OCI-LY1 (cell line): ENCODE results near the gene SLC43A3.

Source experiments
- H2AFZ ChIP-seq: fragments of 200-600 bp; sonication (generic), shearing (Covaris generic); 2 replicates; pipeline ENCODE4 v1.6.0; 2014; ENCODE audit warnings: antibody characterized with exemption, mild to moderate bottlenecking, low read length
- H3F3A ChIP-seq: fragments of 200-600 bp; sonication (generic), shearing (Covaris generic); 2 replicates; pipeline ENCODE4 v1.6.0; 2014; ENCODE audit warnings: mild to moderate bottlenecking, antibody characterized with exemption, low read length, moderate library complexity; ENCODE audit not compliant: insufficient read depth
- H3K27ac ChIP-seq: fragments of 200-600 bp; sonication (generic); 2 replicates; pipeline ENCODE4 v1.5.1; 2014; ENCODE audit warnings: low read length, mixed run types, mild to moderate bottlenecking, low read depth; ENCODE audit not compliant: poor library complexity, severe bottlenecking
- H3K27me3 ChIP-seq: fragments of 200-600 bp; sonication (generic); 2 replicates; pipeline ENCODE4 v1.6.0; 2014; ENCODE audit warnings: antibody characterized with exemption, mild to moderate bottlenecking, low read length, moderate library complexity; ENCODE audit not compliant: insufficient read depth
- H3K36me3 ChIP-seq: fragments of 200-600 bp; sonication (generic); 2 replicates; pipeline ENCODE4 v1.6.1; 2014; ENCODE audit warnings: mild to moderate bottlenecking, antibody characterized with exemption, low read length, moderate library complexity, mixed read lengths; ENCODE audit not compliant: insufficient read depth
- H3K4me1 ChIP-seq: fragments of 200-600 bp; sonication (generic); 2 replicates; pipeline ENCODE4 v1.5.1; 2014; ENCODE audit warnings: mild to moderate bottlenecking, low read length, moderate library complexity; ENCODE audit not compliant: insufficient read depth, severe bottlenecking
- H3K4me2 ChIP-seq: fragments of 200-600 bp; sonication (generic), shearing (Covaris generic); 2 replicates; pipeline ENCODE4 v1.6.1; 2014; ENCODE audit warnings: low read length
- H3K4me3 ChIP-seq: fragments of 200-600 bp; sonication (generic); 2 replicates; pipeline ENCODE4 v1.5.1; 2014; ENCODE audit warnings: low read length, low read depth, mild to moderate bottlenecking, mixed read lengths; ENCODE audit not compliant: poor library complexity, severe bottlenecking
- H3K79me2 ChIP-seq: fragments of 200-600 bp; shearing (Covaris generic); 2 replicates; pipeline ENCODE4 v1.6.1; 2016; ENCODE audit warnings: mixed run types, low read length, mixed read lengths; ENCODE audit not compliant: insufficient read depth
- H3K9ac ChIP-seq: fragments of 200-600 bp; sonication (generic), shearing (Covaris generic); 2 replicates; pipeline ENCODE4 v1.6.1; 2014; ENCODE audit warnings: mild to moderate bottlenecking, low read length, mixed read lengths
- H3K9me2 ChIP-seq: fragments of 200-600 bp; sonication (generic), shearing (Covaris generic); 2 replicates; pipeline ENCODE4 v1.6.1; 2014; ENCODE audit warnings: low read depth, mild to moderate bottlenecking, low read length, mixed read lengths
- H3K9me3 ChIP-seq: fragments of 200-600 bp; shearing (Covaris generic); 2 replicates; pipeline ENCODE4 v1.6.1; 2014; ENCODE audit warnings: low read length, mixed read lengths
- H4K20me1 ChIP-seq: fragments of 200-600 bp; sonication (generic), shearing (Covaris generic); 2 replicates; pipeline ENCODE4 v1.6.0; 2016; ENCODE audit warnings: mild to moderate bottlenecking, low read length; ENCODE audit not compliant: insufficient read depth
- EZH2 ChIP-seq: fragments of 200-600 bp; sonication (generic), shearing (Covaris generic); IDR thresholded peaks from 2 replicates; pipeline ENCODE4 v1.8.0; 2017; ENCODE audit warnings: borderline replicate concordance, mixed run types, mild to moderate bottlenecking, antibody characterized with exemption, low read length, moderate library complexity, mixed read lengths
- TF ChIP-seq, protein P1 (sequence below): fragments of 200-600 bp; sonication (generic), shearing (Covaris generic); IDR thresholded peaks from 2 replicates; pipeline ENCODE4 v1.5.1; 2017; ENCODE audit warnings: mild to moderate bottlenecking, antibody characterized with exemption, low read length, moderate library complexity, mixed read lengths

Gene SLC43A3

DNA sequence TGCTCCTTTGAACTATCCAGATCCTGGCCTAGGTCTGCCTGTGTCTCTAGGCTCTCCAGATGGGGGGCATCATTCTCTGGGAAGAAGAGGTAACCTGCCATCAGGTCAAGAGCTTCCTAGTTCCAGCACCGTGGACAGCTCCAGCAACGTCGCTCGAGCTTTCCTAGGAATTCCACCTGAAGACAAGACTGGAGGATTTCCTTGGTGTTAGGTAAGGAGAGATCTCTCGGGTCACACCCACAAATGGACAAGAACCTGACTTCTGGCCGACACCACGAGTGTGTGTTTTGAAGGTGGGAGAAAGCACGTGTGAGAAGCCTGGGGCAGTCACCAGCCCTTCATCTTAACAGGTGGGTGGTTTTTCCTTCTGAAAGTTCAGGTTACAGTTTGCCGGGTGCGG lies 47.2 kb downstream of the SLC43A3 start:
- no peaks in the 10 kb centered on the region for H3K36me3 ChIP-seq
- H4K20me1 ChIP-seq: no peaks in the 10 kb centered on the region
- H3K4me3 ChIP-seq: no peak overlapping the region
- H3F3A ChIP-seq: no peaks in the 10 kb centered on the region
- H3K4me1 ChIP-seq: no peaks in the 10 kb centered on the region
- no peak overlapping the region for H3K4me2 ChIP-seq
- H3K9me2 ChIP-seq: no peaks in the 10 kb centered on the region
- TF ChIP-seq, protein P1, sequence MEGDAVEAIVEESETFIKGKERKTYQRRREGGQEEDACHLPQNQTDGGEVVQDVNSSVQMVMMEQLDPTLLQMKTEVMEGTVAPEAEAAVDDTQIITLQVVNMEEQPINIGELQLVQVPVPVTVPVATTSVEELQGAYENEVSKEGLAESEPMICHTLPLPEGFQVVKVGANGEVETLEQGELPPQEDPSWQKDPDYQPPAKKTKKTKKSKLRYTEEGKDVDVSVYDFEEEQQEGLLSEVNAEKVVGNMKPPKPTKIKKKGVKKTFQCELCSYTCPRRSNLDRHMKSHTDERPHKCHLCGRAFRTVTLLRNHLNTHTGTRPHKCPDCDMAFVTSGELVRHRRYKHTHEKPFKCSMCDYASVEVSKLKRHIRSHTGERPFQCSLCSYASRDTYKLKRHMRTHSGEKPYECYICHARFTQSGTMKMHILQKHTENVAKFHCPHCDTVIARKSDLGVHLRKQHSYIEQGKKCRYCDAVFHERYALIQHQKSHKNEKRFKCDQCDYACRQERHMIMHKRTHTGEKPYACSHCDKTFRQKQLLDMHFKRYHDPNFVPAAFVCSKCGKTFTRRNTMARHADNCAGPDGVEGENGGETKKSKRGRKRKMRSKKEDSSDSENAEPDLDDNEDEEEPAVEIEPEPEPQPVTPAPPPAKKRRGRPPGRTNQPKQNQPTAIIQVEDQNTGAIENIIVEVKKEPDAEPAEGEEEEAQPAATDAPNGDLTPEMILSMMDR: no peak
- no peak for TF ChIP-seq EZH2
- no peak overlapping the region for H3K9ac ChIP-seq
- H3K27ac ChIP-seq: no peak overlapping the region
- no peaks in the 10 kb centered on the region for H3K79me2 ChIP-seq
- H3K9me3 ChIP-seq: no peaks in the 10 kb centered on the region
- H3K27me3 ChIP-seq: peaks cover 4% of the 10 kb centered on the region; the same call in 1 of the 2 replicates
- no peak overlapping the region for H2AFZ ChIP-seq

DNA sequence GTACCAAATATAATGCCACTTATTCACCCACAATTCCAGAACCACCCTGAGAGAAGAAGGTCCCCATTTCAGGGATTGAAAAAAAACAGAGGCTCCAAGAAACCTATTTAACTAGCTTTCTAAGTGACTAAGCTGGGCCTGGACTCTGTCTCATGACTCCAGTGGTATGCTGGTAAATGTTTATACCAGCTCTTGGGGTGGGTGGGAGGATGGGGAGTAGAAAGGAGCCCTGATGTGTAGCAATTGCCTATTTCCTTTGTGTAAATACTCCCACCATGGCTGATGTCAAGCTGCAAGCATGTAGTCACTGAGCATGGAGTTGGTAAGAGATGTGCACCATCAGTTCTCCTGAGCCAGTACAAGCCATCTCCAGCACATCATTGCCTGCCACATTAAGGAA lies 48.7 kb downstream of the SLC43A3 start:
- Histone ChIP-seq H3F3A (no peaks in the 10 kb centered on the region), H4K20me1 (no peaks in the 10 kb centered on the region), H2AFZ (no peak overlapping the region), H3K27ac (no peak overlapping the region), H3K4me2 (no peak overlapping the region), H3K9me2 (no peaks in the 10 kb centered on the region), H3K4me1 (no peaks in the 10 kb centered on the region), H3K79me2 (no peaks in the 10 kb centered on the region), H3K9ac (no peak overlapping the region), H3K9me3 (no peaks in the 10 kb centered on the region), H3K27me3 (no peaks in the 10 kb centered on the region; the same call in 1 of the 2 replicates), H3K4me3 (no peak overlapping the region), H3K36me3 (no peaks in the 10 kb centered on the region)
- TF ChIP-seq EZH2: no peak
- TF ChIP-seq, protein P1: no peak

DNA sequence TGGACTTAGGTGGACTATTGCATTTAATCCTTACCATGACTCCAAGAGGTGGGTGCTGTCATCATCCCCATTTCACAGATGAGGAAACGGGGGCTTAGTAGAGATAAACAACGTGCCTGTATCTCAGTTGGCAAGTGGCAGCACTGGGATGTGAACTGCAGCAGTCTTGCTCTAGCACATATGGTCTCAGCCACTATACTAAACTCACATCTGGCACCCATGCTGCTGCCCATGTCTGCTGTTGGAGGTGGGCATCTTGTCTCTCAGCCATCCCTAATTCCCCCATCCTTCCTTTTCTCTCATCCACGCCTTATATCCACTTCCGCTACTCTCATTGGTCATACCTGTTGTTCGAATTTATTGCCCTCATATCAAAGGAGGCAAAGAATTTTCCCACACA lies 49.8 kb downstream of the SLC43A3 start:
- H3K4me3 ChIP-seq: no peak overlapping the region
- no peaks in the 10 kb centered on the region; the same call in 1 of the 2 replicates for H3K27me3 ChIP-seq
- H3F3A ChIP-seq: no peaks in the 10 kb centered on the region
- no peaks in the 10 kb centered on the region for H3K36me3 ChIP-seq
- no peak overlapping the region for H2AFZ ChIP-seq
- no peaks in the 10 kb centered on the region for H3K4me1 ChIP-seq
- TF ChIP-seq EZH2: no peak
- TF ChIP-seq, protein P1: no peak
- no peaks in the 10 kb centered on the region for H3K9me2 ChIP-seq
- no peaks in the 10 kb centered on the region for H4K20me1 ChIP-seq
- no peak overlapping the region for H3K4me2 ChIP-seq
- no peaks in the 10 kb centered on the region for H3K9me3 ChIP-seq
- H3K27ac ChIP-seq: no peak overlapping the region
- no peaks in the 10 kb centered on the region for H3K79me2 ChIP-seq
- H3K9ac ChIP-seq: no peak overlapping the region
